Loucy (cell line): ENCODE data around the gene SERPINF2.

Source experiments
- H2AFZ ChIP-seq: fragments of 200-600 bp; sonication (generic); 2 replicates; pipeline ENCODE4 v1.6.0; 2016; ENCODE audit warnings: antibody characterized with exemption, mild to moderate bottlenecking, low read length, moderate library complexity
- H3F3A ChIP-seq: fragments of 200-600 bp; 2 replicates; pipeline ENCODE4 v1.6.0; 2016; ENCODE audit warnings: antibody characterized with exemption, low read depth, mild to moderate bottlenecking
- H3K27me3 ChIP-seq: fragments of 200-600 bp; sonication (generic); 2 replicates; pipeline ENCODE4 v1.6.1; 2014; ENCODE audit warnings: low read length, mild to moderate bottlenecking; ENCODE audit not compliant: insufficient read depth, poor library complexity, severe bottlenecking
- H3K36me3 ChIP-seq: fragments of 200-600 bp; sonication (generic); 2 replicates; pipeline ENCODE4 v1.6.1; 2016; ENCODE audit warnings: low read length; ENCODE audit not compliant: insufficient read depth
- H3K4me1 ChIP-seq: fragments of 200-600 bp; sonication (generic); 2 replicates; pipeline ENCODE4 v1.5.1; 2014; ENCODE audit warnings: low read length, mild to moderate bottlenecking; ENCODE audit not compliant: insufficient read depth, poor library complexity, severe bottlenecking
- H3K4me2 ChIP-seq: fragments of 200-600 bp; sonication (generic); 2 replicates; pipeline ENCODE4 v1.6.0; 2014; ENCODE audit warnings: antibody characterized with exemption, low read length, low read depth, mild to moderate bottlenecking; ENCODE audit not compliant: poor library complexity, severe bottlenecking
- H3K4me3 ChIP-seq: fragments of 200-600 bp; sonication (generic); 2 replicates; pipeline ENCODE4 v1.5.1; 2014; ENCODE audit warnings: low read length, mild to moderate bottlenecking, mixed read lengths; ENCODE audit not compliant: poor library complexity, severe bottlenecking
- H3K79me2 ChIP-seq: fragments of 200-600 bp; sonication (generic); 2 replicates; pipeline ENCODE4 v1.6.1; 2014; ENCODE audit warnings: low read length; ENCODE audit not compliant: insufficient read depth
- H3K9ac ChIP-seq: fragments of 200-600 bp; sonication (generic); 2 replicates; pipeline ENCODE4 v1.6.0; 2014; ENCODE audit warnings: mild to moderate bottlenecking, low read depth, low read length, moderate library complexity; ENCODE audit not compliant: poor library complexity, severe bottlenecking
- H3K9me2 ChIP-seq: fragments of 200-600 bp; sonication (generic); replicated peaks from 2 replicates; pipeline ENCODE4 v1.6.1; 2016; ENCODE audit warnings: low read depth, low read length, mixed read lengths
- H3K9me3 ChIP-seq: fragments of 200-600 bp; sonication (generic); 2 replicates; pipeline ENCODE4 v1.6.1; 2014; ENCODE audit warnings: mild to moderate bottlenecking, antibody characterized with exemption, low read length, low read depth; ENCODE audit not compliant: insufficient read depth
- H4K20me1 ChIP-seq: fragments of 200-600 bp; sonication (generic); 2 replicates; pipeline ENCODE4 v1.6.0; 2014; ENCODE audit warnings: antibody characterized with exemption, low read length, mild to moderate bottlenecking; ENCODE audit not compliant: insufficient read depth, poor library complexity, severe bottlenecking
- EZH2phosphoT487 ChIP-seq: fragments of 200-600 bp; IDR thresholded peaks from 2 replicates; pipeline ENCODE4 v1.6.1; 2018; ENCODE audit warnings: antibody characterized with exemption, mild to moderate bottlenecking, moderate library complexity, borderline replicate concordance
- TF ChIP-seq, protein P1 (sequence below): fragments of 200-600 bp; sonication (generic); conservative IDR thresholded peaks from 2 replicates; pipeline ENCODE4 v1.5.1; 2014; ENCODE audit warnings: mild to moderate bottlenecking, antibody characterized with exemption, low read length

Gene SERPINF2

DNA sequence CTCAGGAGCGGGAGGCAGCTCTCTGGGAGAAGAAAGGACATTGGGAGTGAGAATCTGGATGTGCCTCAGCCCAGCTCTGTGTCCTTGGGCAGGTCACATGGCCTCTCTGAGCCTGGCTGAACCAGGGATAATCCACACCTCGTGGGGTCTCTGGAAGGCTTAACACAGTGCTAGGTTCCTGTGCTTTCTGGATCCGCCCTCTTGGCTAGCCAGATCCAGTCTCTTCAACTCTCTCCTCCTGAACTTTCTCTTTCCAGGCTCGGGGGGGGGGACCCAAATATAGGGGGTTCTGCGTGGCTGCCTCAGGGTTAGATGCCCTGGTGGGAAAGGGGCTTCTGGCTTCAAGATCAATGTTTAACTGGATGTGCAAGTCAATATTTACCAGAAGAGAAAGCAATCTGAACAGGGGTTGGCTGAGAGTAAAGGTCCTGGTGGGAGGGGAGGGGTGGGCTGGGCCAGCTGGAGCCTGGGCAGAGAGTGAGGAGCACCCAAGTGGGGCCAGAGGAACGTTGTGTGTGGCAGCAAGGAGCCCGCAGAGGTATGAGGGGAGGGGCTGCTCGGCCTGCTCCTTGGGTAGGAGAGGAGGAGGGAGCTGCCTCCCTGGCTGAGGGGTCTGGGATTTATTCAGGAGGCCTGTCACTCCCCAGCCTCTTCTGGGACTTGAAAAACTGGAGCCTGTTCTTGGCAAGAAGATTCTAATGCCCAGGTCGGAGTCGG lies at the start of gene SERPINF2:
SERPINF2 (plus strand) TSS at position 501 of the 717 bp plus-strand sequence. CDS start 2,125 bp downstream, outside the sequence.
- H3K9ac ChIP-seq = no peak within 1 kb of the TSS
- no peaks in the 10 kb centered on the region for H3K9me2 ChIP-seq
- no peaks in the 10 kb centered on the region for H3K9me3 ChIP-seq
- no peaks in the 10 kb centered on the region for H3F3A ChIP-seq
- H3K36me3 ChIP-seq = no peaks in the 10 kb centered on the region
- no peaks in the 10 kb centered on the region for H3K27me3 ChIP-seq
- no peak for TF ChIP-seq EZH2phosphoT487
- TF ChIP-seq, protein P1, sequence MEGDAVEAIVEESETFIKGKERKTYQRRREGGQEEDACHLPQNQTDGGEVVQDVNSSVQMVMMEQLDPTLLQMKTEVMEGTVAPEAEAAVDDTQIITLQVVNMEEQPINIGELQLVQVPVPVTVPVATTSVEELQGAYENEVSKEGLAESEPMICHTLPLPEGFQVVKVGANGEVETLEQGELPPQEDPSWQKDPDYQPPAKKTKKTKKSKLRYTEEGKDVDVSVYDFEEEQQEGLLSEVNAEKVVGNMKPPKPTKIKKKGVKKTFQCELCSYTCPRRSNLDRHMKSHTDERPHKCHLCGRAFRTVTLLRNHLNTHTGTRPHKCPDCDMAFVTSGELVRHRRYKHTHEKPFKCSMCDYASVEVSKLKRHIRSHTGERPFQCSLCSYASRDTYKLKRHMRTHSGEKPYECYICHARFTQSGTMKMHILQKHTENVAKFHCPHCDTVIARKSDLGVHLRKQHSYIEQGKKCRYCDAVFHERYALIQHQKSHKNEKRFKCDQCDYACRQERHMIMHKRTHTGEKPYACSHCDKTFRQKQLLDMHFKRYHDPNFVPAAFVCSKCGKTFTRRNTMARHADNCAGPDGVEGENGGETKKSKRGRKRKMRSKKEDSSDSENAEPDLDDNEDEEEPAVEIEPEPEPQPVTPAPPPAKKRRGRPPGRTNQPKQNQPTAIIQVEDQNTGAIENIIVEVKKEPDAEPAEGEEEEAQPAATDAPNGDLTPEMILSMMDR = no peak
- no peaks in the 10 kb centered on the region for H3K4me1 ChIP-seq
- no peaks in the 10 kb centered on the region for H4K20me1 ChIP-seq
- H3K4me2 ChIP-seq = no peak within 1 kb of the TSS
- no peak within 1 kb of the TSS for H3K4me3 ChIP-seq
- H2AFZ ChIP-seq = no peak within 1 kb of the TSS
- no peaks in the 10 kb centered on the region for H3K79me2 ChIP-seq

DNA sequence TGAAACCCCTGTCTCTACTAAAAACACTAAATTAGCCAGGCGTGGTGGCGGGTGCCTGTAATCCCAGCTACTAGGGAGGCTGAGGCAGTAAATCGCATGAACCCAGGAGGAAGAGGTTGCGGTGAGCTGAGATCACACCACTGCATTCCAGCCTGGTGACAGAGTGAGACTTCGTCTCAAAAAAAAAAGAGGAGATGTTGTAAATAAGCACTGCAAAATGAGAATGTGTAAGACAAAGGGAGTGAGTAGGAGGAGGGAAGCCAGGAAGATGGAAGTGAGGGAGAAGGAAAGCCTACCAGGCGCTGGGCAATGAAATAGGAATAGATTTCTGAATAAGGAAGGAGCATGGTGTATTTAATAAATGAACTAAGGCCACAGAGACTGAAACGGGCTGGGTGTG lies 49.3 kb upstream of the SERPINF2 start:
- no peaks in the 10 kb centered on the region for H3K9me3 ChIP-seq
- H3K27me3 ChIP-seq = no peaks in the 10 kb centered on the region
- H3K36me3 ChIP-seq = no peaks in the 10 kb centered on the region
- no peak overlapping the region for H2AFZ ChIP-seq
- no peaks in the 10 kb centered on the region for H3K4me1 ChIP-seq
- no peaks in the 10 kb centered on the region for H3K79me2 ChIP-seq
- TF ChIP-seq, protein P1 = no peak
- TF ChIP-seq EZH2phosphoT487 = no peak
- H3K9me2 ChIP-seq = no peaks in the 10 kb centered on the region
- no peak overlapping the region for H3K4me3 ChIP-seq
- no peak overlapping the region for H3K9ac ChIP-seq
- H3F3A ChIP-seq = no peaks in the 10 kb centered on the region
- no peak overlapping the region for H3K4me2 ChIP-seq
- no peaks in the 10 kb centered on the region for H4K20me1 ChIP-seq

DNA sequence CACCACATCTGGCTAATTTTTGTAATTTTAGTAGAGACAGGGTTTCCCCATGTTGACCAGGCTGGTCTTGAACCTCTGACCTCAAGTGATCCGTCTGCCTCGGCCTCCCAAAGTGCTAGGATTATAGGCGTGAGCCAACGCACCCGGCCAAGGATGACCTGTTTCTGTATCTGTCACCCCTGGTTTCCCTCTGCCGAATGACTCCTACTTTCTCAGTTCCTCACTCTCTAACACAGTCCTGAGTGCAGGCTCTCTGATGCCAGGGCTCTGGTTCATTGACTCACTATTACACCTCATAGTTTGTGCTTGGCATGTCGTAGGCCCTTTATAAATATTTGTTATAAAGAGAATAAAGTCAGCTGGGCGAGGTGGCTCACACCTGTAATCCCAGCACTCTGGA lies 47.3 kb upstream of the SERPINF2 start:
- Histone ChIP-seq H3F3A (no peaks in the 10 kb centered on the region), H3K36me3 (no peaks in the 10 kb centered on the region), H3K4me1 (no peaks in the 10 kb centered on the region), H2AFZ (no peak overlapping the region), H3K9me2 (no peaks in the 10 kb centered on the region), H3K4me3 (no peak overlapping the region), H3K4me2 (no peak overlapping the region), H3K9ac (no peak overlapping the region), H3K27me3 (no peaks in the 10 kb centered on the region), H4K20me1 (no peaks in the 10 kb centered on the region), H3K79me2 (no peaks in the 10 kb centered on the region), H3K9me3 (no peaks in the 10 kb centered on the region)
- TF ChIP-seq EZH2phosphoT487 = no peak
- TF ChIP-seq, protein P1 = no peak
